Muscle of leg (tissue), 11 donors: ENCODE measurements around the gene SENP5. TPM values are rescaled to one million over a fixed set of nuclear protein-coding genes. Genes with fewer than 3 reads are reported as not detected.
A peak's percentile ranks its signal among the peaks of the same experiment; 100 is the strongest.

Source experiments
- DNase-seq: peaks from one replicate; pipeline ENCODE4 v3.0.0; 2013
- H3K27ac ChIP-seq: one replicate; pipeline ENCODE4 v1.5.1; 2013; ENCODE audit warnings: mild to moderate bottlenecking, low read length, control low read depth
- H3K27me3 ChIP-seq: one replicate; pipeline ENCODE4 v1.6.1; 2013; ENCODE audit warnings: low read length; ENCODE audit not compliant: control insufficient read depth, insufficient read depth
- H3K36me3 ChIP-seq: one replicate; pipeline ENCODE4 v1.6.1; 2013; ENCODE audit warnings: low read length; ENCODE audit not compliant: control insufficient read depth, insufficient read depth
- H3K4me1 ChIP-seq: one replicate; pipeline ENCODE4 v1.6.1; 2013; ENCODE audit warnings: low read length; ENCODE audit not compliant: control insufficient read depth, insufficient read depth
- H3K4me3 ChIP-seq: one replicate; pipeline ENCODE4 v1.5.1; 2013; ENCODE audit warnings: low read length, control low read depth
- H3K9me3 ChIP-seq: replicated peaks from 2 replicates; pipeline ENCODE4 v1.6.1; 2013; ENCODE audit warnings: low read depth, low read length; ENCODE audit not compliant: control insufficient read depth
- WGBS: methylation state at CpG from one replicate; pipeline ENCODE4 v1.1.5; 2013; ENCODE audit warnings: missing lambda C conversion rate; ENCODE audit not compliant: insufficient coverage; 5-methylcytosine and 5-hydroxymethylcytosine counted together
- polyA plus RNA-seq, 8 donors: library from polyadenylated mRNA; unstranded; fragments of 120-200 nt; gene quantifications; one replicate each; pipeline versions ENCODE4 v1.2.1 to v1.2.3, GENCODE V29; 2013; ENCODE audit warnings: inconsistent platforms in 1 of 8, low replicate concordance in 1 of 8; ENCODE audit not compliant: insufficient read length in 8 of 8, insufficient read depth in 1 of 8
- total RNA-seq: library from RNA; stranded (reverse); fragments of 120-200 nt; gene quantifications from one replicate; pipeline ENCODE4 v1.2.4, GENCODE V29; 2013

Gene SENP5
- total and polyA plus RNA-seq, 9 donors: 13.6 to 27.7 (median 17.9) TPM

GRCh38 chr3:196966526-196967401 lies 99.0 kb downstream of the SENP5 start:
- WGBS: 21% methylated on average over 44 of the region's 47 CpGs
- no peak for DNase-seq
- H3K9me3 ChIP-seq: peaks cover 2% of the 10 kb centered on the region
- H3K27me3 ChIP-seq: peaks cover 54% of the 10 kb centered on the region
- H3K36me3 ChIP-seq: no peaks in the 10 kb centered on the region
- no peak overlapping the region for H3K27ac ChIP-seq
- H3K4me1 ChIP-seq: peaks cover 17% of the 10 kb centered on the region
- H3K4me3 ChIP-seq: no peak overlapping the region

DNA sequence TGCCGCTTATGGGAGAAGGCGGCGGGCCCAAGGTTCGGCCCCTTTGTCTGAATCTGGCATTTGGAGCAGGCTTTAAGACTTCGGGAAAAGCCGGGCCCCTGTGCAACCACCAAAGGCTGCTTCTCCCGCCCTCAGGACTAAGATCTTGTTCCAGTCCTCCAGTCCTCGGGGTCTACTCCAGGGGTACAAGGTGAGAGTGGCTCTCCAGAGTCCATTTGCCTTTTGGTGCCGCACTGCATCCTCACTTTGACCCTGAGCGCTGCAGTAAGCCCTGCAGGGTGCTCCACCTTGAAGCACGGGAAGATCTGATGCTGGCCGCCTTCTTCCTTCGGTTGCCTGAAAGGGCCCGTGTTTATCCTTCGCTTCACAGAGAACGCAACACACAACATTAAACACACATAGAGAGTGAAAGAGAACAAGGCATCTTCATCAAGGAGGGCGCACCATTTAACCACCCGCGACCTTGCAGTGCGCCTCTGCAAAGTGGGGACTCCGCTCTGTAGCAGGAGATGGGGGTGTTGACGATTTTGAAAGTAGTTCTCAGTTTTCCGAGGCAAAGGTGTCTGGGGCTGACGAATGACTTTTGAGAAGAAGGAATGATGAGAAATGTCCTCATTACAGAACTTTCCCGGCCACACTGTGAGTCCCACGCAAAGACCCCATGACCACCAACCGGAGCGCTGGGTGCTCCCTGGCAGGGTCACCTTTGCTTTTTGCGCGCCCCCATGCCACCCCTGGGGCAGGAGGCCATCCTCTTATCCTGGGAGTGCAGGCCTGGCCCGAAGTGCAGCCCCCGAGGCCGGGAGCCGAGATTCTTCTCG lies 99.9 kb downstream of the SENP5 start:
- DNase-seq: no peak
- peaks cover 2% of the 10 kb centered on the region for H3K9me3 ChIP-seq
- no peaks in the 10 kb centered on the region for H3K36me3 ChIP-seq
- peak overlapping the region; percentile 51 for H3K4me3 ChIP-seq
- peaks cover 54% of the 10 kb centered on the region for H3K27me3 ChIP-seq
- WGBS: 29% methylated on average over 20 of the region's 35 CpGs
- H3K27ac ChIP-seq: no peak overlapping the region
- peaks cover 17% of the 10 kb centered on the region for H3K4me1 ChIP-seq

GRCh38 chr3:196968233-196969133 lies 100.8 kb downstream of the SENP5 start, which contains the start of gene PIGZ:
PIGZ (minus strand) TSS chr3:196968833; CDS start chr3:196952031, 16,802 bp downstream.
- 1% methylated on average over 98 of the region's 98 CpGs for WGBS
- peak; percentile 57 for DNase-seq
- Histone ChIP-seq H3K36me3 (no peaks in the 10 kb centered on the region), H3K9me3 (peaks cover 2% of the 10 kb centered on the region), H3K27me3 (peaks cover 54% of the 10 kb centered on the region), H3K27ac (no peak within 1 kb of the TSS), H3K4me1 (peaks cover 17% of the 10 kb centered on the region), H3K4me3 (peak within 1 kb of the TSS; percentile 61)

- Histone ChIP-seq H3K27me3 (peaks cover 54% of the 10 kb centered on the region), H3K27ac (no peak overlapping the region), H3K4me3 (peak overlapping the region; percentile 61), H3K9me3 (peaks cover 2% of the 10 kb centered on the region), H3K36me3 (no peaks in the 10 kb centered on the region), H3K4me1 (peaks cover 17% of the 10 kb centered on the region)
- WGBS: under 1% methylated on average over 71 of the region's 72 CpGs
- peak; percentile 25 for DNase-seq
These were observed 101.5 kb downstream of the SENP5 start for GRCh38 chr3:196969134-196969659.

DNA sequence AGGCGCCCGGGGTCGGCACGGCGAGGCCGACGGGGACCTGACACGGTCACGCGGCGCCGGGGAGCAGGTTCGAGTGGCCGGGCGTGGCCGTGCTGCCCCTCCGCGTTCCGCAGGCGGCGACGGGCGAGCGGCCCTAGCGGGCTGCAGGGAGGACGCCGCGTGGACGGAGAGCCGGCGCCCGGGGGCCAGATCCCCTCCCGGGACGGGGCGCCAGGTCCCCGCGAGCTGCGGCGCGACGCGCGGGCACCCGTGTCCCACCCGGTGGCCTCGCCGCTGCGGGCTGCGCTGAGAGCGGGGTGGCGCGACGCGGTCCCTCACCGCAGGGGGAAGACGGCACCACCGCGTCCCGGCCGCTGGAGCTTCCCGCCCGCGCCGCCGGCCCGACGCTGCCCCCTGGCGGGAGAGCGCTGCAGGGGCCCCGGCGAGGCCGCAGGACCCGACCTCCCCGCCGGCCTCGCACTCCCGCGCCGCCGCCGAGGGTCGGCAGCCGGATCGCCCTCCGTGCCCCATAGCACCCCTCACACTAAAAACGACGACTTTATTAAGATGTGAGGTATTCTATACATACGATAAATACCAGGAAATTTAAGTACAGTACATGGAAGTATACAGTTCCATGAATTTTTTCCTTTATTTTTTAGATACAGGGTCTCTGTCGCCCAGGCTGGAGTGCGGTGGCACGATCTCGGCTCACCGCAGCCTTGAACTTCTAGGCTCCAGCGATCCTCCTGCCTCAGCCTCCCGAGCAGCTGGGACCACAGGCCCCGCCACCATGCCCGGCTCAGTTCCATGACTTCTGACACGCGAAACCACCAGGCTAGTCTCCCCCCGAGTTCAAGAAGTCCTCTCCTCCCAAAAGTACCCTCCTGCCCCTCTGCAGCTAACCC lies 102.2 kb downstream of the SENP5 start:
- Histone ChIP-seq H3K9me3 (peaks cover 2% of the 10 kb centered on the region), H3K36me3 (no peaks in the 10 kb centered on the region), H3K4me3 (peak overlapping the region; percentile 61), H3K27ac (no peak overlapping the region), H3K4me1 (peaks cover 17% of the 10 kb centered on the region), H3K27me3 (peaks cover 51% of the 10 kb centered on the region)
- 13% methylated on average over 72 of the region's 100 CpGs for WGBS
- peak; percentile 67 for DNase-seq

DNA sequence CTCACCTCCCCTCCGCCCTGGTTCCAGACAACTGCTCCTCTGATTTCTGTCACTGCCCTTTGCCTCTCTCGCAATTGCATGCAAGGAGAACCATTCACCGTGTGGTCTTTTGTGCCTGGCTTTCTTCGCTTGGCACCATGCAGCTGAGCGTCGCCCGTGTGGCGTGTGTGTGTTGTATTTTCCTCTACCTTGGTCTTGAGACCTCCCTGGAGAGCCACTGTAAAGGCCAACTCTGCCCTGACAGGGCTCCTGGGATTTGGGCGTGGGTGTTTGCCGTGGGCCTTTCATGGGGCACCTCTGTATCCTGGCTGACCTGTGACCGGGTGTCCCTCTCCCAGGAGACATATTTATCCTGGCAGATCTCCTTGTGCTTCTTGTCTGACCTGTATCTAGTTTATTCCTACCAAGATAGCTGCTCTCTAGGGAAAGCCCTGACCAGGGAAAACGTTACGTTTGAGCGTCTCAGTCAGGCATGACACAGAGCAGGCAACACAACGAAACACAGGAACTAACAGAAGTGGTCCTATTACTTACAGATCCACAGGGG lies 102.9 kb downstream of the SENP5 start:
- peaks cover 17% of the 10 kb centered on the region for H3K4me1 ChIP-seq
- whole genome bisulfite sequencing: 80% methylated on average over 12 of the region's 15 CpGs
- H3K9me3 ChIP-seq: peaks cover 2% of the 10 kb centered on the region
- no peak overlapping the region for H3K4me3 ChIP-seq
- H3K27ac ChIP-seq: no peak overlapping the region
- peaks cover 45% of the 10 kb centered on the region for H3K27me3 ChIP-seq
- DNase-seq: no peak
- H3K36me3 ChIP-seq: no peaks in the 10 kb centered on the region

- peaks cover 2% of the 10 kb centered on the region for H3K9me3 ChIP-seq
- DNase-seq: no peak
- no peak overlapping the region for H3K4me3 ChIP-seq
- no peak overlapping the region for H3K27ac ChIP-seq
- H3K36me3 ChIP-seq: no peaks in the 10 kb centered on the region
- 63% methylated on average over 6 of the region's 7 CpGs for WGBS
- H3K4me1 ChIP-seq: peaks cover 17% of the 10 kb centered on the region
- peaks cover 39% of the 10 kb centered on the region for H3K27me3 ChIP-seq
These were observed 103.5 kb downstream of the SENP5 start for GRCh38 chr3:196971094-196971698.

DNA sequence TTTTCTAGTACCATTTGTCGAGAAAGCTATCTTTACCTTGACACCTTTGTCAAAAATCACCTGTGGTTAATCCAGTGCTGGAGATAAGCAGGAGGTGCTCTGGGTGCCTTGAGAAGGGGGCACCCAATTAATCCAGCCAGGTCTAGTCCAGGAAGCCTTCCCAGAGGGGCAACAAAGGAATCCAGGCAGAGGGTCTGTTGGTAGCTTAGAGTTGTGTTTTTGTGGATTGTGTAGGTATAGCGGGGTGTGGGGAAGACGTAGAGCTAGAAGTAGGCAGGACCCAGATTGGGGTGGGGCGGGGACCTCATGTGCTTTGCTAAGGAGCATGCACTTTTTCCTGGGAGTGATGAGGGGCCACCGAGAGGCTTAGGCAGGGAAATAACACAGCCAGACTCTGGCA lies 106.9 kb downstream of the SENP5 start:
- peaks cover 18% of the 10 kb centered on the region for H3K27me3 ChIP-seq
- WGBS: 81% methylated on average over 4 of the region's 5 CpGs
- H3K4me3 ChIP-seq: no peak overlapping the region
- H3K4me1 ChIP-seq: no peaks in the 10 kb centered on the region
- DNase-seq: no peak
- H3K36me3 ChIP-seq: no peaks in the 10 kb centered on the region
- H3K9me3 ChIP-seq: peaks cover 2% of the 10 kb centered on the region
- no peak overlapping the region for H3K27ac ChIP-seq
